NB4 (cell line): ENCODE data around the gene CAMSAP3.

Experiments used
- MYC ChIP-seq: IDR thresholded peaks from 2 replicates; pipeline ENCODE4 v1.6.1; 2011; ENCODE audit warnings: low read depth, low read length
- TF ChIP-seq, protein P1 (sequence below): IDR thresholded peaks from one replicate; pipeline ENCODE4 v1.5.1; 2012; ENCODE audit warnings: low read depth, low read length

- TF ChIP-seq, protein P1, sequence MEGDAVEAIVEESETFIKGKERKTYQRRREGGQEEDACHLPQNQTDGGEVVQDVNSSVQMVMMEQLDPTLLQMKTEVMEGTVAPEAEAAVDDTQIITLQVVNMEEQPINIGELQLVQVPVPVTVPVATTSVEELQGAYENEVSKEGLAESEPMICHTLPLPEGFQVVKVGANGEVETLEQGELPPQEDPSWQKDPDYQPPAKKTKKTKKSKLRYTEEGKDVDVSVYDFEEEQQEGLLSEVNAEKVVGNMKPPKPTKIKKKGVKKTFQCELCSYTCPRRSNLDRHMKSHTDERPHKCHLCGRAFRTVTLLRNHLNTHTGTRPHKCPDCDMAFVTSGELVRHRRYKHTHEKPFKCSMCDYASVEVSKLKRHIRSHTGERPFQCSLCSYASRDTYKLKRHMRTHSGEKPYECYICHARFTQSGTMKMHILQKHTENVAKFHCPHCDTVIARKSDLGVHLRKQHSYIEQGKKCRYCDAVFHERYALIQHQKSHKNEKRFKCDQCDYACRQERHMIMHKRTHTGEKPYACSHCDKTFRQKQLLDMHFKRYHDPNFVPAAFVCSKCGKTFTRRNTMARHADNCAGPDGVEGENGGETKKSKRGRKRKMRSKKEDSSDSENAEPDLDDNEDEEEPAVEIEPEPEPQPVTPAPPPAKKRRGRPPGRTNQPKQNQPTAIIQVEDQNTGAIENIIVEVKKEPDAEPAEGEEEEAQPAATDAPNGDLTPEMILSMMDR = no peak
- no peak for TF ChIP-seq MYC
Observed at GRCh38 chr19:7598180-7598579, 2.5 kb downstream of the CAMSAP3 start.
